A673 (cell line): ENCODE data around the gene TSHZ2.

Experiments used
- EZH2 ChIP-seq: fragments of 200-600 bp; sonication (generic); IDR thresholded peaks from 2 replicates; pipeline ENCODE4 v1.6.1; 2017; ENCODE audit warnings: borderline replicate concordance, low read depth, mild to moderate bottlenecking, mixed read lengths, antibody characterized with exemption, low read length; ENCODE audit not compliant: poor library complexity, severe bottlenecking
- TF ChIP-seq, protein P1 (sequence below): fragments of 300-800, 200-600 bp; sonication (generic); conservative IDR thresholded peaks from 2 replicates; pipeline ENCODE4 v1.5.1; 2017; ENCODE audit warnings: low read depth, mild to moderate bottlenecking, antibody characterized with exemption, low read length, moderate library complexity, mixed read lengths

DNA sequence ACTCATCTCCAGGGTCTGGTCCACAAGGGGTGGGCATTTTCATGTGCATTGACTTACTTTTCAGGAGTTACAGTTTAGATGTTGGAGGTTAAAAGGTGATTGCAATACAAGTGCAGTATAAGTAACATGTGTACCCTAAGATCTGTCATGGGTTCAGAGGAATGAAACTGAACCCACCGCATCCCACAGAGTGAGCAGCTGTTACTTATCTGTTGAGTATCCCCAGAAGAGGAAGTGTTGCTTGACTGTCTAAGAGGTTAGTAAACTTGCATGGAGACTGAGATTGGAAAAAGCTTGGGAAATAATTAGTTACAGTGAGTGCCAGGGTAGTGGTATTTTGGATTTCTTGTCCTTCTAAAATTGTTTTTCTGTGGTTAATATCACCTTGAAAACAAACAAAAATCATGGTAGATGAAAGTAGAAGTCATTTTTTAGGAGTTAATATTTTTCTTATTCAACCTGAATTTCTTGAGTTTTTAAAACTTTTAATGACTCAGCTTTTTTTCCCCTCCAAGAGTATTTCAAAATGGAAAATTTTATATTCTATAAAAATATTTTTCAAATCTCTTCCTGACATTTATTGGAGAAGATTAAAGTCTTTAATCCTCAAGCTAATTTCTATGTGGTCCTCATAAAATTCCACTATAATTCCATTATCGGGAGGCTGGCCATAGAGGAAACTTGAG is 315.3 kb downstream of the TSHZ2 start:
- TF ChIP-seq, protein P1, sequence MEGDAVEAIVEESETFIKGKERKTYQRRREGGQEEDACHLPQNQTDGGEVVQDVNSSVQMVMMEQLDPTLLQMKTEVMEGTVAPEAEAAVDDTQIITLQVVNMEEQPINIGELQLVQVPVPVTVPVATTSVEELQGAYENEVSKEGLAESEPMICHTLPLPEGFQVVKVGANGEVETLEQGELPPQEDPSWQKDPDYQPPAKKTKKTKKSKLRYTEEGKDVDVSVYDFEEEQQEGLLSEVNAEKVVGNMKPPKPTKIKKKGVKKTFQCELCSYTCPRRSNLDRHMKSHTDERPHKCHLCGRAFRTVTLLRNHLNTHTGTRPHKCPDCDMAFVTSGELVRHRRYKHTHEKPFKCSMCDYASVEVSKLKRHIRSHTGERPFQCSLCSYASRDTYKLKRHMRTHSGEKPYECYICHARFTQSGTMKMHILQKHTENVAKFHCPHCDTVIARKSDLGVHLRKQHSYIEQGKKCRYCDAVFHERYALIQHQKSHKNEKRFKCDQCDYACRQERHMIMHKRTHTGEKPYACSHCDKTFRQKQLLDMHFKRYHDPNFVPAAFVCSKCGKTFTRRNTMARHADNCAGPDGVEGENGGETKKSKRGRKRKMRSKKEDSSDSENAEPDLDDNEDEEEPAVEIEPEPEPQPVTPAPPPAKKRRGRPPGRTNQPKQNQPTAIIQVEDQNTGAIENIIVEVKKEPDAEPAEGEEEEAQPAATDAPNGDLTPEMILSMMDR = no peak
- no peak for TF ChIP-seq EZH2
